HG03103 (cell line): ENCODE data around the gene LTA.
"Not testable (repeated sequence)": the region's sequence is repeated elsewhere in the genome, so short reads cannot be mapped to it uniquely, and the experiment has no call there.

ENCODE experiments used
- ATAC-seq: cut with Tn5 transposase; IDR thresholded peaks from one replicate; pipeline ENCODE4 v1.9.1; 2021; ENCODE audit warnings: low read depth; ENCODE audit not compliant: unreplicated experiment

Gene LTA

GRCh38 chr6:31541658-31542521 is 30.2 kb upstream of the LTA start, which contains the start of gene DDX39B:
Gene DDX39B (minus strand): TSS chr6:31542003. CDS start chr6:31540532, 1,471 bp downstream.
- peak; percentile 56 for ATAC-seq

GRCh38 chr6:31543639-31544038 is 28.4 kb upstream of the LTA start:
- ATAC-seq = no peak

- no peak for ATAC-seq
Observed at GRCh38 chr6:31544676-31545075, 27.4 kb upstream of the LTA start.

- no peak for ATAC-seq
Observed at GRCh38 chr6:31545291-31545690, 26.8 kb upstream of the LTA start.

- peak; percentile 44 for ATAC-seq
Observed at GRCh38 chr6:31546339-31546957, 25.6 kb upstream of the LTA start, which contains the start of gene ATP6V1G2. Gene ATP6V1G2 (minus strand): TSS chr6:31546608. CDS start chr6:31546559, 49 bp downstream.

- ATAC-seq = peak; percentile 59
Observed at GRCh38 chr6:31546958-31547726, 24.9 kb upstream of the LTA start, which contains the start of gene NFKBIL1. Gene NFKBIL1 (plus strand): TSS chr6:31547608. CDS start chr6:31547695, 87 bp downstream.

GRCh38 chr6:31547727-31548543 is 24.2 kb upstream of the LTA start:
- no peak for ATAC-seq

- ATAC-seq = no peak
Observed at GRCh38 chr6:31548544-31548873, 23.6 kb upstream of the LTA start.

GRCh38 chr6:31551371-31551770 is 20.7 kb upstream of the LTA start:
- ATAC-seq = not testable (repeated sequence)

- ATAC-seq = no peak
Observed at GRCh38 chr6:31556307-31556706, 15.8 kb upstream of the LTA start.

GRCh38 chr6:31557443-31558317 is 14.4 kb upstream of the LTA start:
- ATAC-seq = no peak

- ATAC-seq = no peak
Observed at GRCh38 chr6:31558318-31558625, 13.8 kb upstream of the LTA start.

GRCh38 chr6:31558631-31559500 is 13.2 kb upstream of the LTA start:
- ATAC-seq = no peak

GRCh38 chr6:31559606-31559957 is 12.5 kb upstream of the LTA start:
- no peak for ATAC-seq

GRCh38 chr6:31559958-31560696 is 12.0 kb upstream of the LTA start:
- peak; percentile 54 for ATAC-seq

GRCh38 chr6:31560697-31561058 is 11.4 kb upstream of the LTA start:
- no peak for ATAC-seq

GRCh38 chr6:31567531-31568370 is 4.3 kb upstream of the LTA start:
- no peak for ATAC-seq
